ENCODE data around the gene MTMR3.
A peak's percentile ranks its signal among the peaks of the same experiment; 100 is the strongest.

MTMR3 gene

GRCh38 chr22:29872144-29872893 is 10.7 kb upstream of the MTMR3 start:
- Mint-ChIP-seq H3K9me3 (peaks cover 2% of the 10 kb centered on the region), H3K36me3 (ENCODE audit: low read depth) (no peaks in the 10 kb centered on the region), H3K27ac (peak overlapping the region; percentile 28 to 81 (median 70)), H3K4me3 (no peak overlapping the region), H3K4me1 (peaks cover 19% of the 10 kb centered on the region), H3K27me3 (ENCODE audit: low read depth) (peaks cover 15% of the 10 kb centered on the region)
- no peak for TF ChIP-seq CTCF (IDR thresholded peaks at IDR 0.05; ENCODE audit: unreplicated experiment in 3 of 3)

- Mint-ChIP-seq H3K9me3 (peaks cover 2% of the 10 kb centered on the region), H3K36me3 (ENCODE audit: low read depth) (no peaks in the 10 kb centered on the region), H3K27ac (no peak overlapping the region), H3K27me3 (ENCODE audit: low read depth) (peaks cover 18% of the 10 kb centered on the region), H3K4me3 (no peak overlapping the region), H3K4me1 (peaks cover 19% of the 10 kb centered on the region)
- TF ChIP-seq CTCF (IDR thresholded peaks at IDR 0.05; ENCODE audit: unreplicated experiment in 3 of 3) = no peak
These were observed 10.0 kb upstream of the MTMR3 start for GRCh38 chr22:29872989-29873388.

- Mint-ChIP-seq H3K4me1 (peaks cover 19% of the 10 kb centered on the region), H3K27ac (no peak overlapping the region), H3K36me3 (ENCODE audit: low read depth) (no peaks in the 10 kb centered on the region), H3K9me3 (peaks cover 2% of the 10 kb centered on the region), H3K4me3 (no peak overlapping the region), H3K27me3 (ENCODE audit: low read depth) (peaks cover 19% of the 10 kb centered on the region)
- no peak for TF ChIP-seq CTCF (IDR thresholded peaks at IDR 0.05; ENCODE audit: unreplicated experiment in 3 of 3)
These were observed 9.0 kb upstream of the MTMR3 start for GRCh38 chr22:29873943-29874342.

GRCh38 chr22:29877620-29878019 is 5.4 kb upstream of the MTMR3 start:
- Mint-ChIP-seq H3K9me3 (peaks cover 2% of the 10 kb centered on the region), H3K36me3 (ENCODE audit: low read depth) (no peaks in the 10 kb centered on the region), H3K27me3 (ENCODE audit: low read depth) (peaks cover 8% of the 10 kb centered on the region), H3K27ac (no peak overlapping the region), H3K4me1 (no peaks in the 10 kb centered on the region), H3K4me3 (no peak overlapping the region)
- TF ChIP-seq CTCF (IDR thresholded peaks at IDR 0.05; ENCODE audit: unreplicated experiment in 3 of 3) = no peak

GRCh38 chr22:29879753-29880152 is 3.2 kb upstream of the MTMR3 start:
- H3K9me3 Mint-ChIP-seq = no peaks in the 10 kb centered on the region
- H3K27me3 Mint-ChIP-seq (ENCODE audit: low read depth) = peaks cover 7% of the 10 kb centered on the region
- H3K4me3 Mint-ChIP-seq = no peak overlapping the region
- peaks cover 7% of the 10 kb centered on the region for H3K4me1 Mint-ChIP-seq
- H3K36me3 Mint-ChIP-seq (ENCODE audit: low read depth) = no peaks in the 10 kb centered on the region
- TF ChIP-seq CTCF (IDR thresholded peaks at IDR 0.05; ENCODE audit: unreplicated experiment in 3 of 3) = no peak
- no peak overlapping the region for H3K27ac Mint-ChIP-seq

- peak overlapping the region; percentile 81 to 96 (median 91) for H3K4me3 Mint-ChIP-seq
- no peaks in the 10 kb centered on the region for H3K9me3 Mint-ChIP-seq
- peaks cover 3% of the 10 kb centered on the region for H3K27me3 Mint-ChIP-seq (ENCODE audit: low read depth)
- H3K27ac Mint-ChIP-seq = peak overlapping the region in 2 of 3 experiments; percentile 68 to 87
- peaks cover 7% of the 10 kb centered on the region for H3K4me1 Mint-ChIP-seq
- no peak for TF ChIP-seq CTCF (IDR thresholded peaks at IDR 0.05; ENCODE audit: unreplicated experiment in 3 of 3)
- no peaks in the 10 kb centered on the region for H3K36me3 Mint-ChIP-seq (ENCODE audit: low read depth)
These were observed 294 bp upstream of the MTMR3 start for GRCh38 chr22:29882716-29883044.
